ENCODE results near the gene C4A.

C4A gene

DNA sequence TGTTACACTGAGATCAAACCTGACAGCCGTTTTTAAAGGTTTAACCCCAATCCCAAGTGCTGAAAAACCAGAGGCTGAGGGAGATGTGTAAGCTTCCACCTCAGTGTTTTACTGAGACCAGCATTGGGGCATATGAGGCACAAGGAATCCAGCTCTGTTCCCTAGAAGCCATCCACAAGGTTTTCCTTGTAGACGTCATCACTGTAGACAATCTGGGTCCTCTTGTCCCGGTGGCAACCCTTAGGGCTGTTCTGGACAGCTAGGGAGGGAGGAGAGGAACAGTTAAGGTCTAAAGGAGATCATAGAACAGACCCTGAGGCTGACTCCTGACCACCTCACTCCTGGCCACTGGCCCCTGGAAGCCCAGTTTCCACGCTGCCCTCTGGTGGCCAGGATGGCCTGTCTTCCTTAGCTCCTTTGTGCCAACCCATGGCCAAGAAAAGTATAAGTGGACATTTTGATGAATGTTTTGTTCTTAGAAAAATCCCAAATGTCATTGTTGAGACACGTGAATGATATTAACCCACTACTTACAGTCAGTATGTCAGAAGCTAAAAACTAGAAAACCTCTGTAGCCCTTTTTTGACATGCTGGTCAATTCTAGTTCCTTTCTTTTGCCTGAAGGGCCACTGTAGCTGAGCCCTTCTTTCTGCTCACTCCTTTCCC is 29.6 kb upstream of the C4A start:
- no peaks in the 10 kb centered on the region for H3K9me3 Mint-ChIP-seq
- H3K36me3 Mint-ChIP-seq: peaks cover 36% of the 10 kb centered on the region

DNA sequence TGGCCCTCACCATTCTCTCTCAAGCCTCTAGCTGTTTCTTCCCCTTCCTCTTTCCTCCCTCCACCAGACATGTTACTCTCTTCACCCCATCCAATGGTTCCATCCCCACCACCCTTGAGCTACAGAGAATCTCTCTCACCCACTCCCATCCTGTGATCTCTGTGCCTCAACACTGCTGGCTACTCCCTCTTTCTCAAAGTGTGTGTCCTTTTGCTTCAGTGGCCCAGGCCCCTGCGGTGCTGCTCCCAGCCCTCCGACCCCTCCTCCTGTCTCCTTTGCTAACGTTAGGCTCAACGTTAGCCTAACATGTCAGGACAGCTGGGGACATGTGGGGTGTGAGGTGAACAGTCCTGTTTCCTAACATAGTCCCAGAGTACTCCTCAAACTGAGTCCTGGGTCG is 29.0 kb upstream of the C4A start:
- H3K27ac Mint-ChIP-seq: peak overlapping the region; percentile 18
- H3K27me3 Mint-ChIP-seq: no peaks in the 10 kb centered on the region
- no peaks in the 10 kb centered on the region for H3K9me3 Mint-ChIP-seq
- H3K4me1 Mint-ChIP-seq: peaks cover 8% of the 10 kb centered on the region
- no peak for ATAC-seq
- H3K36me3 Mint-ChIP-seq: peaks cover 36% of the 10 kb centered on the region
- no peak overlapping the region for H3K4me3 Mint-ChIP-seq

More for the DNA sequence above, 29.6 kb upstream of the C4A start:
- Mint-ChIP-seq H3K27ac (peak overlapping the region; percentile 18), H3K4me3 (no peak overlapping the region), H3K27me3 (no peaks in the 10 kb centered on the region), H3K4me1 (peaks cover 2% of the 10 kb centered on the region)
- peak; percentile 59 for ATAC-seq

DNA sequence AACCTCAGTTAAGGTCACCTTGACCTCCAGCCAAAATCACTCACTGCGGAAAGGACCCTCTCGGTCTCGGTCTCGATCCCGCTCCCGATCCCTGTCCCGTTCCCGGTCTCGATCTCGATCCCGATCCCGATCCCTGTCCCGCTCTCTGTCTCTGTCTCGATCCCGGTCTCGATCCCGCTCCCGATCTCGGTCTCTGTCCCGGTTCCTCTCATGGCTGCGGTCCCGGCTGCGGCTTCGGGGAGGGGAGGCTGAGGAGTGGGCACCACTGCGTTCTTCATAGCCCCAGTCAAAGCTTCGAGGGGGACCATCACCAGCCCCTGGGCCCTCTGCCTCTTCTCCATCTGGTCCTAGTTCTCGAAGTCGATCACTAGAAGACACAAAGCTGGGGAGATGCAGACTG is 27.3 kb upstream of the C4A start:
- no peak overlapping the region for H3K27ac Mint-ChIP-seq
- H3K27me3 Mint-ChIP-seq: no peaks in the 10 kb centered on the region
- no peak for ATAC-seq
- no peaks in the 10 kb centered on the region for H3K9me3 Mint-ChIP-seq
- H3K36me3 Mint-ChIP-seq: peaks cover 36% of the 10 kb centered on the region
- peaks cover 21% of the 10 kb centered on the region for H3K4me1 Mint-ChIP-seq
- no peak overlapping the region for H3K4me3 Mint-ChIP-seq

DNA sequence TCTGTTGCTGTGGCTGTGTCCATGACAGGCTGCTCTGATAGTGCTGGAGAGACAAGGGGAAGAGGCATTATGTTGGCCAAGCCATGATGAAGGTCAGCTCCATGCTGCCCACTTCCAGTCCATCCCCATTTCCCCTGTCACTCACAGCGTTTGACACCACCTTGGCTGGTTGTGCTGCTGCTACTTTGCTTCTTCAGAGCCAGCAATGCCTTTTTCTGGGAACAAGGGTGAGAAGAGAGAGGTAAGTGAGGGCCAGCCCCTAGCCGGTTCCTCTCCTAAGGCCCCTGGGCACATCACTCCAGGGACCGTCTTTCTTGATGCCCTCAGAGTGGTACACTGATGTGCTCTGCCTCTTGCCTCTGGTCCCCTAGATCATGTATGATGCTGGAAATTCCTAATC is 25.1 kb upstream of the C4A start:
- Mint-ChIP-seq H3K4me3 (peak overlapping the region; percentile 67), H3K9me3 (no peaks in the 10 kb centered on the region), H3K36me3 (peaks cover 52% of the 10 kb centered on the region), H3K27me3 (no peaks in the 10 kb centered on the region), H3K27ac (no peak overlapping the region), H3K4me1 (peaks cover 40% of the 10 kb centered on the region)
- ATAC-seq: no peak

DNA sequence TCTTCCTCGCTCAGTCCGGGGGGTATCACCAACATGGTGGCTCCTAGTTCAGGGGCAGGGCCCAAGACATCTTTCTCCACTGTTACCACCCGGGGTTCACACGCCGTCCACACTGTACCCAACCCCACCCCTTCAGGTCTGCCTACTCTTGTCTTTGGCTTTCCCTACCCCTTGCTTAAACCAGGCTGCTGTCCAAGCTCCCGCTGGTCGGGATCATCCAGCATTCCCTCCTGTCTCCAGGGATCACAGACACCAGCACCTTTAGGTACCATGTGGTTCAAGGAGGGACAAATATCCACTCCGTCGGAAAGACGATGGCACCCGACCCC is 23.5 kb upstream of the C4A start:
- ATAC-seq: no peak
- H3K36me3 Mint-ChIP-seq: peaks cover 59% of the 10 kb centered on the region
- peaks cover 47% of the 10 kb centered on the region for H3K4me1 Mint-ChIP-seq
- H3K27ac Mint-ChIP-seq: peak overlapping the region; percentile 87
- H3K4me3 Mint-ChIP-seq: peak overlapping the region; percentile 95
- no peaks in the 10 kb centered on the region for H3K9me3 Mint-ChIP-seq
- no peaks in the 10 kb centered on the region for H3K27me3 Mint-ChIP-seq

DNA sequence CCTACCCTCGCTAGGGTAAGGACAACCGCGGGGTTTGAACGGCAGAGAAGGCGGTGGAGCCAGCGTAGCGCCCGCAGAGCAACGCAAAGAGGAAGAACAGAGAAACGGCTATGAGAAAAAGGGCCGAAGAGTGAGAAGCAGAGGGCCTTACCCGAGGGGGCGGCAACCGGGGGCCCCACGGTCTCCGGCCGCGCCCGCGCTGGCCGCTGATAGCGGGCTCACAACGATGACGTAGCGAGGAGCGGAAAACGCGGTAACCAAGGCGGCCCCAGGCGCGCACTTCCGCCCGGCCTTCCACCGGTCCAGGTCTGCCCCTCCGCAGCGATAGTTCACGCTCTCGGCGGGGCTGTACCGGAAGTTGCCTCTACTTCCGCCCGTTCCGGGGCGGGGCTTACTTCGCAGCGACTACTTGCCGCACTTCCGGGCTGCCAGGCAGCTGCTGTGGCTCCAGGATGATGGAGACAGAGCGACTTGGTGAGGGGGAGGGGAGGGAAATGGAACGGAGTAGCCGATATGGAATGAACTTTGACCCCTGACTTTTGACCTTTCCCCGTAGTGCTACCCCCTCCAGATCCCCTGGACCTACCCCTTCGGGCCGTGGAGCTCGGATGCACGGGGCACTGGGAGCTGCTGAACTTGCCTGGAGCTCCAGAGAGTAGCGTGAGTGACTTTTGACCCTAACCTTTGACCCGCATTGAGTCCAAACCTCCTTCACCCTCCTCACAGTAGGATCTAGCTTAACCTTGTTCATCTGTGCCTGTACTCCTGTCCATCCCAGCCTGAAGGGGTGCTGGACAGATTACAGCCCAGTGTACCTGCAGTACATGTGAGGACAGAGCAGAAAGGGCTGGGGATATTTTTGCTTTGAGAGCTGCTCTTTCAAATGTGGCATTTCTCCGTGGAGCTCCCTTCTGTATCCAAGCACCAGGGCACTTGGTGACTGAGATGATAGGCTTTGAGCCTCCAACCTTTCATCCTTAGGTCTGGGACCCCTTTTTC is 22.8 kb upstream of the C4A start, which contains the start of the genes NELFE and SKIC2:
TSS of gene NELFE (minus strand) at position 231 of the 999 bp plus-strand sequence. CDS start 525 bp downstream, outside the sequence.
TSS of gene SKIC2 (plus strand) at position 435 of the 999 bp plus-strand sequence. CDS start at position 453, 18 bp downstream.
- ATAC-seq: peak; percentile 100
- Mint-ChIP-seq H3K36me3 (peaks cover 59% of the 10 kb centered on the region), H3K4me3 (peak within 1 kb of the TSS; percentile 95), H3K4me1 (peaks cover 47% of the 10 kb centered on the region), H3K27ac (peak within 1 kb of the TSS; percentile 87), H3K9me3 (no peaks in the 10 kb centered on the region), H3K27me3 (no peaks in the 10 kb centered on the region)

DNA sequence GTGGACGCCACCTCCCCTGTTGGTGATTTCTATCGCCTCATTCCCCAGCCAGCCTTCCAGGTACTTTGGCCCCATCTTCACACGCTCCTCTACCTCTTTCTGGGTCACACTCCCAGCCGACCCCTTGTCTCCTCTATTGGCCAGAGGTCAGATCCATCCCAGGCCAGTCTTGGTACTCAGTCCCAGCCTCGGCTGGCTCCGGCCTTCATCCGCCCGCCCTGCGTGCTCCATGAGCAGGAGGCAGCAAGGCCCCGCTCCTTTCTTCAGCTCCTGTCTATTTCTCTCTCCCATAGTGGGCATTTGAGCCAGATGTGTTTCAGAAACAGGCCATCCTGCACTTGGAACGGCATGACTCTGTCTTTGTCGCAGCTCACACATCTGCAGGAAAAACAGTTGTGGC is 20.2 kb upstream of the C4A start:
- H3K27me3 Mint-ChIP-seq: no peaks in the 10 kb centered on the region
- no peak overlapping the region for H3K4me3 Mint-ChIP-seq
- H3K36me3 Mint-ChIP-seq: peaks cover 62% of the 10 kb centered on the region
- H3K9me3 Mint-ChIP-seq: no peaks in the 10 kb centered on the region
- H3K4me1 Mint-ChIP-seq: peaks cover 47% of the 10 kb centered on the region
- peak overlapping the region; percentile 87 for H3K27ac Mint-ChIP-seq
- ATAC-seq: no peak

DNA sequence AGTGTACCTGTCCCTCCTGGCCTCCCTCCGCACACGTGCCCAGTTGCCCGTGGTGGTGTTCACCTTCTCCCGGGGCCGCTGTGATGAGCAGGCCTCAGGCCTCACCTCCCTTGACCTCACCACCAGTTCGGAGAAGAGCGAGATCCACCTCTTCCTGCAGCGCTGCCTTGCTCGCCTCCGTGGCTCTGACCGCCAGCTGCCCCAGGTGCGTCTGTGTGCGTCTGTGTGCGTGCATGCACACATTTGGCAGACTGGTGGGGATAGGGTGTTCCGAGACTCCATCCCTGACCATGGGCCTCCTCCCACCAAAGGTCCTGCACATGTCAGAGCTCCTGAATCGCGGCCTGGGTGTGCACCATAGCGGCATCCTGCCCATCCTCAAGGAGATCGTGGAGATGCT is 17.9 kb upstream of the C4A start:
- Mint-ChIP-seq H3K27ac (peak overlapping the region; percentile 18), H3K36me3 (peaks cover 78% of the 10 kb centered on the region), H3K27me3 (no peaks in the 10 kb centered on the region), H3K4me3 (no peak overlapping the region), H3K9me3 (no peaks in the 10 kb centered on the region), H3K4me1 (peaks cover 44% of the 10 kb centered on the region)
- ATAC-seq: no peak

DNA sequence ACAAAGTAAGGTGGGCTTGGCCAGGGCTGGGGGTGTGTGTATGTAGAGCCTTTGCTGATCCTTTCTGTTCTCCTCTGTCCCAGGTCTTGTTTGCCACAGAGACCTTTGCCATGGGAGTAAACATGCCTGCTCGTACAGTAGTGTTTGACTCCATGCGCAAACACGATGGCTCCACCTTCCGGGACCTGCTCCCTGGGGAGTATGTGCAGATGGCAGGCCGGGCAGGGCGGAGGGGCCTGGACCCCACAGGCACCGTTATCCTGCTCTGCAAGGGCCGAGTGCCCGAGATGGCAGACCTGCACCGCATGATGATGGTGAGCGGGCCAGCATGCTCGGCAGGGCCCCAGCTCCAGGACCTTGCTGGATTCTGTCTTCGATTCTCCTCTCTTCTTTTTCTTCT is 16.2 kb upstream of the C4A start:
- Mint-ChIP-seq H3K27ac (no peak overlapping the region), H3K4me3 (no peak overlapping the region), H3K9me3 (no peaks in the 10 kb centered on the region), H3K36me3 (peaks cover 87% of the 10 kb centered on the region), H3K27me3 (no peaks in the 10 kb centered on the region), H3K4me1 (peaks cover 43% of the 10 kb centered on the region)
- ATAC-seq: no peak

DNA sequence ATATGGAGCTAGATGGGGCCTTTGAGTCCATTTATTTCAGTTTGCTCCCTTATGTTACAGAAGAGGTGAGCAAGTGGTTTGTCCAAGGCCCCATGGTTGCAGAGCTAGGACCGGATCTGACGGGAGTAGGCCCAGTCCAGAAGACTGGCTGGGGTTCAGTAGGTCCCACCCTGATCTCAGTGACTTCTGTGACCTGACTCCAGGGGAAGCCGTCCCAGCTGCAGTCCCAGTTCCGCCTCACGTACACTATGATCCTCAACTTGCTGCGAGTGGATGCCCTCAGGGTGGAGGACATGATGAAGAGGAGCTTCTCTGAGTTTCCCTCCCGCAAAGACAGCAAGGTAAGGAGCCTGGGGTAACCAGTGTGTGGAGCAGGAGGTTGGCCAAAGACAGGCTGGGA is 15.4 kb upstream of the C4A start:
- Mint-ChIP-seq H3K36me3 (peaks cover 79% of the 10 kb centered on the region), H3K27ac (no peak overlapping the region), H3K9me3 (no peaks in the 10 kb centered on the region), H3K4me3 (no peak overlapping the region), H3K27me3 (no peaks in the 10 kb centered on the region), H3K4me1 (peaks cover 45% of the 10 kb centered on the region)
- no peak for ATAC-seq

DNA sequence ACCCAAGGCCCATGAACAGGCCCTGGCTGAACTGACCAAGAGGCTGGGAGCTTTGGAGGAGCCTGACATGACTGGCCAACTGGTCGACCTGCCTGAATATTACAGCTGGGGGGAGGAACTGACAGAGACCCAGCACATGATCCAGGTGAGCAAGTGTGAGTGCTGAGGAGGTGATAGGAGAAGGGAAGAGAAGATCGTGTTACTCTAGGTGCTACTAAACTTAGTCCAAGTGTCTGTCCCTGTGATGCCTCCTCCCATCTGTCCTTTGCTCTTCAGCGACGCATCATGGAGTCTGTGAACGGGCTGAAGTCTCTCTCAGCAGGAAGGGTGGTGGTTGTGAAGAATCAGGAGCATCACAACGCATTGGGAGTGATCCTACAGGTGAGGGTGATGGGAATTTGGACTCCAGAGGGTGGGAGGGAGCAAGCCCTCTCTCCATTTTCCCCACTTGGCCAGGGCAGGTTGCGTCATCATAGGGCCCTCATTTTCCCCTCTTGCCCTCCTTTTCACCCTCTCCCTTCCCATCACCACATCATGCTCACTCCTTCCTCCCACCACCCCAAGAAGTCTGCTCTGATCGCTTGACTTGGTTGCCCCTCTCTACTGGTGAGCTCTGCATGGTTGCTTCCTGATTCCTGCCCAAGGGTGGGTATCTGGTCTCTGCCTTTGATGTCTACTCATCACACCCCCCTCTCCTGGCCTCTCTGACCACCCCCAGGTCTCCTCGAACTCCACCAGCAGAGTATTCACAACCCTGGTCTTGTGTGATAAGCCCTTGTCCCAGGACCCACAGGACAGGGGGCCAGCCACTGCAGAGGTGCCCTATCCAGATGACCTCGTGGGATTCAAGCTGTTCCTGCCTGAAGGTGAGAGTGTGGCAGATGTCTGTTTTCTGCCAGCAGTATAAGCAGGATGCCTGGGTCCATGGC is 14.6 kb upstream of the C4A start:
- no peak overlapping the region for H3K4me3 Mint-ChIP-seq
- H3K27ac Mint-ChIP-seq: no peak overlapping the region
- H3K27me3 Mint-ChIP-seq: no peaks in the 10 kb centered on the region
- H3K36me3 Mint-ChIP-seq: peaks cover 72% of the 10 kb centered on the region
- no peaks in the 10 kb centered on the region for H3K9me3 Mint-ChIP-seq
- peaks cover 38% of the 10 kb centered on the region for H3K4me1 Mint-ChIP-seq
- no peak for ATAC-seq

DNA sequence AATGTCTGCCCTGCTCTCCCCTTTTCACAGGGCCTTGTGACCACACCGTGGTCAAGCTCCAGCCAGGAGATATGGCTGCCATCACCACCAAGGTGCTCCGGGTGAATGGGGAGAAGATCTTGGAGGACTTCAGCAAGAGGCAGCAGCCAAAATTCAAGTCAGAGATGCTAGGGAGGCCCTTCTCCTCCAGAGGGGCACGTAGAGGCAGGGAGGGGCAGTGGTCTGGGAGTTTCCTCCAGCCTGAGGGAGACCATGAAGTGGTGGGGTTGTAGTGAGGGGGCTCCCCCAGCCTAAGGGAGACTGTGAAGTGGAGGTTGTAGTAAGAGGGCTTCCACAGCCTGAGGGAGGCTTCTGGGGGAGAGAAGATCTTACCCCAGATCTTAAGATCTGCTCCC is 13.9 kb upstream of the C4A start:
- Mint-ChIP-seq H3K27ac (no peak overlapping the region), H3K4me1 (peaks cover 41% of the 10 kb centered on the region), H3K4me3 (no peak overlapping the region), H3K36me3 (peaks cover 65% of the 10 kb centered on the region), H3K9me3 (no peaks in the 10 kb centered on the region), H3K27me3 (no peaks in the 10 kb centered on the region)
- no peak for ATAC-seq

DNA sequence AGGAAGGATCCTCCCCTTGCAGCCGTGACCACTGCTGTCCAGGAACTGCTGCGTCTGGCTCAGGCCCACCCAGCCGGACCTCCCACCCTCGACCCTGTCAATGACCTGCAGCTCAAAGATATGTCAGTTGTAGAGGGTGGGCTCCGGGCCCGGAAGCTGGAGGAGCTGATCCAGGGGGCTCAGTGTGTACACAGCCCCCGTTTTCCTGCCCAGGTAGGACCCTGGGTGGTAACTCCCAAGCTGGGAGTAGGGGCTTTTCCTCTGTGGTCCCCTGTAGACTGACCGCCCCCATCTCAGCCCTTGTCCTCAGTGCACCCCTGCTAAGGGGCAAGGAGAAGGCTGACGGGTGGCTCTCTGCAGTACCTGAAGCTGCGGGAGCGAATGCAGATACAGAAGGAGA is 13.5 kb upstream of the C4A start:
- Mint-ChIP-seq H3K36me3 (peaks cover 61% of the 10 kb centered on the region), H3K9me3 (no peaks in the 10 kb centered on the region), H3K27ac (no peak overlapping the region), H3K4me1 (peaks cover 45% of the 10 kb centered on the region), H3K4me3 (no peak overlapping the region), H3K27me3 (no peaks in the 10 kb centered on the region)
- ATAC-seq: no peak

DNA sequence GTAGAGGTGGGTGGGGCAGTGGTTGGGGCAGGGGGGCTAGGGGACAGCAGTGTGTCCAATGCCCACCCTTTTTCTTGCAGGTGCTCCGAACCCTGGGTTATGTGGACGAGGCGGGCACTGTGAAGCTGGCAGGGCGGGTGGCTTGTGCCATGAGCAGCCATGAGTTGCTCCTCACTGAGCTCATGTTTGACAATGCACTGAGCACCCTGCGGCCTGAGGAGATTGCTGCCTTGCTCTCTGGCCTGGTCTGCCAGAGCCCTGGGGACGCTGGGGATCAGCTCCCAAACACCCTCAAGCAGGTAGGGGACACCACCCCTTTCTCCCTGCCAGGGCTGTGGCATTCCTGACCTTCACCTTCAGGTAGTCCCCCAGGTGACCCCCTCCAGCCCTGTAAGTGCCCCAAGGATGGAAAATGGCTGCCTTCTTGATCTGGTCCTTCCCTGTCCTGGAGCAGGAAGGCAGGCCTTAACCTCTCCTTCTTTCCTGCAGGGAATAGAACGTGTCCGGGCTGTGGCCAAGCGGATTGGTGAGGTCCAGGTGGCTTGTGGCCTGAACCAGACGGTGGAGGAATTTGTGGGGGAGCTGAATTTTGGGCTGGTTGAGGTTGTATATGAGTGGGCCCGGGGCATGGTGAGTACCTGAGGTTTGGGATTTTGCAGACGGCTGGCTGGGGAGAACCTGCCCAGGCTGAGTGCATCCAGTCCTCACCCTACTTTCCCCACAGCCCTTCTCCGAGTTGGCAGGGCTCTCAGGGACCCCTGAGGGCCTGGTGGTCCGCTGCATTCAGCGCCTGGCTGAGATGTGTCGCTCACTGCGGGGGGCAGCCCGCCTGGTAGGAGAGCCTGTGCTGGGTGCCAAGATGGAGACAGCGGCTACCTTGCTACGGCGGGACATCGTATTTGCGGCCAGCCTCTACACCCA is 12.8 kb upstream of the C4A start:
- H3K4me3 Mint-ChIP-seq: no peak overlapping the region
- H3K27ac Mint-ChIP-seq: peak overlapping the region; percentile 94
- H3K36me3 Mint-ChIP-seq: peaks cover 54% of the 10 kb centered on the region

More for the DNA sequence above, 12.8 kb upstream of the C4A start:
- peaks cover 52% of the 10 kb centered on the region for H3K4me1 Mint-ChIP-seq
- no peak for ATAC-seq
- no peaks in the 10 kb centered on the region for H3K9me3 Mint-ChIP-seq
- no peaks in the 10 kb centered on the region for H3K27me3 Mint-ChIP-seq

Data from stimulated activated memory B cell treated with anti-CD40 and anti-IgM and Interleukin-4, amounts not matched to agents 10 μg/mL and 1 μg/mL and 100 μg/mL, for 72 hours (primary cell).